ENCODE measurements around the gene KIF16B.
"Not testable (repeated sequence)": the region's sequence is repeated elsewhere in the genome, so short reads cannot be mapped to it uniquely, and the experiment has no call there.

The KIF16B gene

GRCh38 chr20:16240355-16240754, 332.9 kb downstream of the KIF16B start:
- DNase-seq = no peak

GRCh38 chr20:16236589-16237241, 336.5 kb downstream of the KIF16B start:
- no peak for DNase-seq

GRCh38 chr20:16230402-16230801, 342.8 kb downstream of the KIF16B start:
- DNase-seq = no peak

GRCh38 chr20:16229813-16230212, 343.4 kb downstream of the KIF16B start:
- DNase-seq = no peak

GRCh38 chr20:16228722-16229121, 344.5 kb downstream of the KIF16B start:
- no peak for DNase-seq

- DNase-seq = not testable (repeated sequence)
These were observed 346.3 kb downstream of the KIF16B start for GRCh38 chr20:16226961-16227360.

- DNase-seq = no peak
These were observed 348.4 kb downstream of the KIF16B start for GRCh38 chr20:16224836-16225235.

- no peak for DNase-seq
These were observed 350.3 kb downstream of the KIF16B start for GRCh38 chr20:16222859-16223411.
